Activated naive CD4-positive, alpha-beta T cell treated with anti-CD3 and anti-CD28 coated beads for 36 hours (primary cell): ENCODE measurements around the gene STK16. TPM values are rescaled to one million over a fixed set of nuclear protein-coding genes. Genes with fewer than 3 reads are reported as not detected.
A peak's percentile ranks its signal among the peaks of the same experiment; 100 is the strongest.

Experiments
- CTCF ChIA-PET: fragments of 350-600 bp; sonication (Branson Sonifier 250); formaldehyde crosslinking; loops from one replicate; lab custom pipeline; 2021; ENCODE audit warnings: antibody characterized with exemption; lab: Charles Lee
- DNase-seq: peaks from one replicate; pipeline ENCODE4 v3.0.0-alpha.2; 2020
- H3K27ac Mint-ChIP-seq: one replicate; pipeline ENCODE4 v1.8.0; 2021; ENCODE audit warnings: mild to moderate bottlenecking, mixed read lengths
- H3K27me3 Mint-ChIP-seq: one replicate; pipeline ENCODE4 v1.8.0; 2021; ENCODE audit warnings: low read depth, mixed read lengths
- H3K36me3 Mint-ChIP-seq: one replicate; pipeline ENCODE4 v1.8.0; 2021; ENCODE audit warnings: low read depth, mixed read lengths
- H3K4me1 Mint-ChIP-seq: one replicate; pipeline ENCODE4 v1.8.0; 2021; ENCODE audit warnings: low read depth, mixed read lengths
- H3K4me3 Mint-ChIP-seq: one replicate; pipeline ENCODE4 v1.8.0; 2021; ENCODE audit warnings: mild to moderate bottlenecking, moderate library complexity, mixed read lengths
- H3K9me3 Mint-ChIP-seq: one replicate; pipeline ENCODE4 v1.8.0; 2021; ENCODE audit warnings: mixed read lengths
- intact Hi-C: fragments of 100-400 bp; cut with micrococcal nuclease; formaldehyde crosslinking; loops from one replicate; pipeline ENCODE4 v1.15.1; 2023
- total RNA-seq, 2 experiments: library from RNA; stranded (reverse); gene quantifications; one replicate each; pipeline ENCODE4 v1.2.3, GENCODE V29; 2021

Gene STK16
- total RNA-seq, 2 experiments from 2014 or later, result 33.7 to 35.5 TPM

DNA sequence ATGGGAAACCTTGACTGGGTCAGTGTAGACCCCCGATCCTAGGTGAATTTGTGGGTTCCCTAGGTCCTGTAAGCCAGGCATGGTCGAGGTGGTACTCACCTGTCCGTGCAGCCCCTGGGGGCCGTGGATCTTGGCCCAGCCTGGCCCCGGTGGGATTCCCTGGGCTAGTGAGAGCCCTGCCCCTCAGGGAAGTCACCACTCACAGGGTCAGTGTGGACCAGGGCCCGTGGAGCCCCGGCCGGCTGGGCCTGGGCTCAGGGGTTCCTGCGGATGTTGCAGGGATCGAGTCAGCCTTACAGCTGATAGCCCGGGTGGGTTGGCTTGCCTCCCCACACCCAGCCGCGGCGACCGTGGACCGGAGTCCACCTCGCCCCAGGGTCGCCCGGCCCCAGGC is 16.4 kb upstream of the STK16 start:
- intact Hi-C loops, result loop anchor here (1.0 to 10.0 kb wide), 12 partner anchors 11 to 661 kb away; partner anchors contain the start of genes ABCB6, CNOT9, DNAJB2 and GLB1L
- Mint-ChIP-seq H3K9me3 (no peaks in the 10 kb centered on the region), H3K36me3 (peaks cover 43% of the 10 kb centered on the region), H3K4me1 (peaks cover 44% of the 10 kb centered on the region), H3K27me3 (no peaks in the 10 kb centered on the region), H3K4me3 (peak overlapping the region; percentile 96), H3K27ac (peak overlapping the region; percentile 53)
- DNase-seq, result no peak
- CTCF ChIA-PET, result interaction anchor here (0.8 to 2.2 kb wide), 7 partner anchors 10 to 67 kb away, joined by 3 to 8 read pairs (median 4); partner anchors contain the start of genes ABCB6, GLB1L and STK16

DNA sequence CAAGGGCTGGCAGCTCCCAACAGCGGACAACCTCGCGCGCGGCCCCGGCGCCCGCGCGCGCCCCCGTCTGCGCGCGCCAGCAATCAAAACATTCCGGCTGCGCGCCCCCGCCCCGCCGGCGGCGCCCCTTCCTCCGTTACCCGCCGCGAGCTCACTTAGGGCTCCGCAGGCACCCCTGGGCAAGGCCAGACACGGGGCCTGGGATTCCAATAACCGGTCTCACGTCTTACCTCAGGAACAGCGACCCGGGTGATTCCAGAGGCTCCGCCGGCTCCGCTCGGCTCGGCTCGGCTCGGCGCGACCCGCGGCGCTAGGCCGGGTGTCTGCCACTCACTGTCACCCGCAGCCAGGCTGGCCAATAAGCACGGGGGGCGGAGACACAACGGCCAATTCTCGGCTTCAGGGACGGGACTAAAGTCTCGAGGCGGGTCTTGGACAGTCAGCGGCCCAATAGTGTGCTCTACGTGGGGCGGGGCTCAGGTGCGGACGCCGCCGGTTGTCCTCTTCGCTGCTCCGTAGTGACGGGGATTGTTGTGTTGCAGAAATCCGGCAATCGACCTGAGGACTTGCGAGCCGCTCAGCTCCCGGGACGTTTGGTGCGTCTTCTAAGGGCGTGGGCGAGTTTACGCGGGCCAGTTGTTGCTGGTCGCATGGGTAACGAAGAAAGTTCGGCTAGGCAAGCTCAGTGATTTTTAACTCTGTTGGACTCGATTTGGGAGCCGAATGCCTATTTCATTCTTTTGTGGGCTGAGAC is 15.8 kb upstream of the STK16 start, which contains the start of the genes ANKZF1 and ATG9A:
ANKZF1 (plus strand) TSS at position 502 of the 754 bp plus-strand sequence. CDS start 452 bp downstream, outside the sequence.
ATG9A (minus strand) TSS at position 332 of the 754 bp plus-strand sequence. CDS start 1,612 bp downstream, outside the sequence.
- intact Hi-C loops, result loop anchor here (1.0 to 10.0 kb wide), 12 partner anchors 11 to 661 kb away; partner anchors contain the start of genes ABCB6, CNOT9, DNAJB2 and GLB1L
- Mint-ChIP-seq H3K36me3 (peaks cover 44% of the 10 kb centered on the region), H3K27ac (peak within 1 kb of the TSS; percentile 97), H3K4me1 (peaks cover 48% of the 10 kb centered on the region), H3K4me3 (peak within 1 kb of the TSS; percentile 96), H3K27me3 (no peaks in the 10 kb centered on the region), H3K9me3 (no peaks in the 10 kb centered on the region)
- peak; percentile 99 for DNase-seq
- CTCF ChIA-PET, result interaction anchor here (0.8 to 2.2 kb wide), 12 partner anchors 10 to 70 kb away, joined by 3 to 8 read pairs (median 4); partner anchors contain the start of genes ABCB6, GLB1L and STK16

- no peaks in the 10 kb centered on the region for H3K9me3 Mint-ChIP-seq
- H3K27ac Mint-ChIP-seq, result peak overlapping the region; percentile 97
- intact Hi-C loops, result no loop called here
- peaks cover 43% of the 10 kb centered on the region for H3K36me3 Mint-ChIP-seq
- H3K4me1 Mint-ChIP-seq, result peaks cover 48% of the 10 kb centered on the region
- peak; percentile 63 for DNase-seq
- H3K27me3 Mint-ChIP-seq, result no peaks in the 10 kb centered on the region
- H3K4me3 Mint-ChIP-seq, result peak overlapping the region; percentile 96
- CTCF ChIA-PET, result interaction anchor here (0.9 to 2.2 kb wide), 9 partner anchors 9 to 69 kb away, joined by 3 to 8 read pairs (median 4); partner anchors contain the start of genes GLB1L and STK16
These were observed 15.2 kb upstream of the STK16 start for GRCh38 chr2:219230059-219230540.

DNA sequence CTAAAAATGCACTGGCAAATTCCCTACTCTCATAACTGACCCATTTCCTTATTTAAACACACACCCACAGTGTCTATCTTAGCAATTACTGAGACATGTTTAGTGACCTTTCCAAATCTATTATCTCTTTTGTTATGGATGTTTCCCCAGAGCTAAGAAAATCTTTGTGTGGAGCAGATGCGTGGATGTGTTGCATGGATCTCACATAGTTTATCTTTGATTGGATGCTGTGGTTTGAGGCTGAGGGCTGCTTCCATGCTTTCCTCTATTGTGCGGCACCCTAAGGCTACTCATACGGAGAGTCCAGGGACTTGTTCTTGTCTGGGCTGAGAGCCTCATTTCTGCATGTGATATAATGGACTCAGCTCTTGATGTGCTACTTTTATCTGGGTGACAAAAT is 10.9 kb upstream of the STK16 start:
- DNase-seq, result no peak
- Mint-ChIP-seq H3K27me3 (no peaks in the 10 kb centered on the region), H3K4me1 (peaks cover 31% of the 10 kb centered on the region), H3K27ac (no peak overlapping the region), H3K36me3 (peaks cover 54% of the 10 kb centered on the region), H3K9me3 (no peaks in the 10 kb centered on the region), H3K4me3 (no peak overlapping the region)
- CTCF ChIA-PET, result interaction anchor here (0.9 to 1.1 kb wide), 2 partner anchors 61 to 64 kb away, joined by 3 to 6 read pairs; no protein-coding TSS in a partner anchor
- intact Hi-C loops, result no loop called here

GRCh38 chr2:219243291-219243761 is 2.0 kb upstream of the STK16 start:
- Mint-ChIP-seq H3K9me3 (no peaks in the 10 kb centered on the region), H3K4me1 (peaks cover 37% of the 10 kb centered on the region), H3K27me3 (no peaks in the 10 kb centered on the region), H3K4me3 (peak overlapping the region; percentile 68), H3K36me3 (peaks cover 10% of the 10 kb centered on the region), H3K27ac (no peak overlapping the region)
- no peak for DNase-seq
- intact Hi-C loops, result no loop called here
- CTCF ChIA-PET, result no interaction called here

DNA sequence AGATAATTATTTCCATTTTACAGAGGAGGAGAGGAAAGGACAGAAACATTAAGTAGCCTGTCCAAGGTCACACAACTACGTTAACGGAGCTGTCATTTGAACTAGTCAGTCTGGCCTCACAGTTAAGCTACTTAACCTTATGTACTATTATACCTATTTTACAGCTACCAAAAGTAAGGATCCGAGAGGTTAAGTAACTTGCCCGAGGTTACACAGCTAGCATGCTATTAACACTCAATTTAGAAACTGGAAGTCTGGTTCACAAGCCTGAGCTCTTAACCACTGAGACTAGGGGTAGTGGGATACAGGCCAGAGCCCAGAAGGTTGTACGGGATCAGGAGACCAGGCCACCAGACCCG is 511 bp upstream of the STK16 start:
- Mint-ChIP-seq H3K27me3 (no peaks in the 10 kb centered on the region), H3K4me1 (peaks cover 51% of the 10 kb centered on the region), H3K27ac (peak overlapping the region; percentile 99), H3K36me3 (peaks cover 20% of the 10 kb centered on the region), H3K9me3 (no peaks in the 10 kb centered on the region), H3K4me3 (peak overlapping the region; percentile 98)
- CTCF ChIA-PET, result interaction anchor here (0.5 to 2.7 kb wide), 10 partner anchors 10 to 73 kb away, joined by 3 to 17 read pairs (median 7); partner anchors contain the start of genes ANKZF1, ATG9A, CNPPD1 and TUBA4A
- intact Hi-C loops, result loop anchor here (1.0 to 5.0 kb wide), 6 partner anchors 9 to 572 kb away; partner anchors contain the start of genes ANKZF1, ATG9A, CHPF and DNAJB2
- DNase-seq, result no peak

- H3K4me3 Mint-ChIP-seq, result peak overlapping the region; percentile 98
- intact Hi-C loops, result loop anchor here (1.0 to 5.0 kb wide), 6 partner anchors 7 to 574 kb away; partner anchors contain the start of genes ANKZF1, ATG9A, CHPF and DNAJB2
- peaks cover 62% of the 10 kb centered on the region for H3K4me1 Mint-ChIP-seq
- DNase-seq, result peak; percentile 58
- CTCF ChIA-PET, result interaction anchor here (0.8 to 2.7 kb wide), 8 partner anchors 9 to 74 kb away, joined by 3 to 17 read pairs (median 8); partner anchors contain the start of genes ANKZF1, ATG9A, CNPPD1 and TUBA4A
- peak overlapping the region; percentile 99 for H3K27ac Mint-ChIP-seq
- H3K36me3 Mint-ChIP-seq, result peaks cover 29% of the 10 kb centered on the region
- no peaks in the 10 kb centered on the region for H3K9me3 Mint-ChIP-seq
- H3K27me3 Mint-ChIP-seq, result no peaks in the 10 kb centered on the region
These were observed 586 bp downstream of the STK16 start for GRCh38 chr2:219245899-219246230.

- H3K4me3 Mint-ChIP-seq, result peak overlapping the region; percentile 63
- intact Hi-C loops, result loop anchor here (5.0 kb wide), 2 partner anchors 296 to 574 kb away; partner anchors contain the start of genes CHPF, RNF25, STK36 and TMEM198
- CTCF ChIA-PET, result interaction anchor here (0.8 to 2.7 kb wide), 5 partner anchors 8 to 75 kb away, joined by 3 to 17 read pairs (median 8); partner anchors contain the start of gene TUBA4A
These were observed 1.3 kb downstream of the STK16 start for GRCh38 chr2:219246559-219246958.

GRCh38 chr2:219247678-219248642 is 2.7 kb downstream of the STK16 start:
- peaks cover 81% of the 10 kb centered on the region for H3K4me1 Mint-ChIP-seq
- intact Hi-C loops, result loop anchor here (5.0 kb wide), 2 partner anchors 294 to 576 kb away; partner anchors contain the start of genes CHPF, RNF25, STK36 and TMEM198

More at GRCh38 chr2:219246559-219246958, 1.3 kb downstream of the STK16 start:
- Mint-ChIP-seq H3K36me3 (peaks cover 36% of the 10 kb centered on the region), H3K27ac (peak overlapping the region; percentile 99), H3K27me3 (no peaks in the 10 kb centered on the region), H3K9me3 (no peaks in the 10 kb centered on the region), H3K4me1 (peaks cover 69% of the 10 kb centered on the region)
- no peak for DNase-seq

GRCh38 chr2:219248845-219249202 is 3.5 kb downstream of the STK16 start:
- H3K9me3 Mint-ChIP-seq, result no peaks in the 10 kb centered on the region
- peak overlapping the region; percentile 39 for H3K4me3 Mint-ChIP-seq
- CTCF ChIA-PET, result interaction anchor here (1.3 to 3.4 kb wide), 8 partner anchors 19 to 90 kb away, joined by 4 to 25 read pairs (median 6); partner anchors contain the start of genes ANKZF1, ATG9A, CNPPD1 and DNAJB2
- no peaks in the 10 kb centered on the region for H3K27me3 Mint-ChIP-seq
- intact Hi-C loops, result loop anchor here (5.0 kb wide), 2 partner anchors 293 to 577 kb away; partner anchors contain the start of genes CHPF, RNF25, STK36 and TMEM198
- DNase-seq, result no peak
- peak overlapping the region; percentile 99 for H3K27ac Mint-ChIP-seq
- peaks cover 45% of the 10 kb centered on the region for H3K36me3 Mint-ChIP-seq
- peaks cover 75% of the 10 kb centered on the region for H3K4me1 Mint-ChIP-seq

More at GRCh38 chr2:219247678-219248642, 2.7 kb downstream of the STK16 start:
- Mint-ChIP-seq H3K4me3 (peak overlapping the region; percentile 63), H3K27ac (peak overlapping the region; percentile 99), H3K36me3 (peaks cover 42% of the 10 kb centered on the region), H3K9me3 (no peaks in the 10 kb centered on the region), H3K27me3 (no peaks in the 10 kb centered on the region)
- CTCF ChIA-PET, result interaction anchor here (0.8 to 3.4 kb wide), 7 partner anchors 19 to 51 kb away, joined by 4 to 25 read pairs (median 5); partner anchors contain the start of genes ABCB6, ANKZF1, ATG9A and DNAJB2
- DNase-seq, result peak; percentile 74
